Neural progenitor cell (in vitro differentiated cells): Measurements from ENCODE around the gene EPRS1. TPM values are rescaled to one million over a fixed set of nuclear protein-coding genes. Genes with fewer than 3 reads are reported as not detected.
"Not testable (repeated sequence)": the region's sequence is repeated elsewhere in the genome, so short reads cannot be mapped to it uniquely, and the experiment has no call there.

Experiments
- DNase-seq: peaks from one replicate; pipeline ENCODE4 v3.0.0-alpha.2; 2016; ENCODE audit warnings: low spot score
- H2AFZ ChIP-seq: fragments of 200-600 bp; sonication (generic); replicated peaks from 2 replicates; pipeline ENCODE4 v1.6.1; 2016; ENCODE audit warnings: antibody characterized with exemption
- H3F3A ChIP-seq: fragments of 200-600 bp; sonication (generic); 2 replicates; pipeline ENCODE4 v1.6.1; 2016; ENCODE audit warnings: antibody characterized with exemption, low read depth
- H3K27ac ChIP-seq: fragments of 200-600 bp; sonication (generic); 2 replicates; pipeline ENCODE4 v1.5.1; 2016; ENCODE audit warnings: mild to moderate bottlenecking
- H3K27me3 ChIP-seq: fragments of 200-600 bp; sonication (generic); 2 replicates; pipeline ENCODE4 v1.6.1; 2016; ENCODE audit warnings: mild to moderate bottlenecking, moderate library complexity
- H3K36me3 ChIP-seq: fragments of 200-600 bp; sonication (generic); 2 replicates; pipeline ENCODE4 v1.5.1; 2016
- H3K4me1 ChIP-seq: fragments of 200-600 bp; sonication (generic); 2 replicates; pipeline ENCODE4 v1.6.1; 2016; ENCODE audit warnings: mixed run types
- H3K4me2 ChIP-seq: fragments of 200-600 bp; sonication (generic); 2 replicates; pipeline ENCODE4 v1.6.1; 2016
- H3K4me3 ChIP-seq: fragments of 200-600 bp; sonication (generic); 2 replicates; pipeline ENCODE4 v1.5.1; 2016
- H3K79me2 ChIP-seq: fragments of 200-600 bp; sonication (generic); 2 replicates; pipeline ENCODE4 v1.6.1; 2016; ENCODE audit warnings: low read depth
- H3K9ac ChIP-seq: fragments of 200-600 bp; sonication (generic); 2 replicates; pipeline ENCODE4 v1.6.1; 2016
- H3K9me3 ChIP-seq: fragments of 200-600 bp; sonication (generic); 2 replicates; pipeline ENCODE4 v1.5.1; 2016; ENCODE audit warnings: low read depth
- H4K20me1 ChIP-seq: fragments of 200-600 bp; sonication (generic); 2 replicates; pipeline ENCODE4 v1.6.1; 2016; ENCODE audit warnings: low read depth
- H3K27ac Mint-ChIP-seq: 3 replicates; pipeline ENCODE4 v1.8.0; 2021; ENCODE audit warnings: mixed read lengths
- H3K27me3 Mint-ChIP-seq: 2 replicates; pipeline ENCODE4 v1.8.0; 2022; ENCODE audit warnings: low read depth, mild to moderate bottlenecking, inconsistent platforms, moderate library complexity, mixed read lengths; ENCODE audit not compliant: insufficient read depth
- H3K36me3 Mint-ChIP-seq: 3 replicates; pipeline ENCODE4 v1.8.0; 2021; ENCODE audit warnings: mixed read lengths
- H3K4me1 Mint-ChIP-seq: 3 replicates; pipeline ENCODE4 v1.8.0; 2021; ENCODE audit warnings: mixed read lengths
- H3K4me3 Mint-ChIP-seq: 3 replicates; pipeline ENCODE4 v1.8.0; 2021; ENCODE audit warnings: mild to moderate bottlenecking, moderate library complexity, mixed read lengths
- H3K9me3 Mint-ChIP-seq: 3 replicates; pipeline ENCODE4 v1.8.0; 2020; ENCODE audit warnings: mixed read lengths
- EZH2 ChIP-seq: fragments of 200-600 bp; sonication (generic); IDR thresholded peaks from 2 replicates; pipeline ENCODE4 v1.6.1; 2017; ENCODE audit warnings: antibody characterized with exemption, mild to moderate bottlenecking, moderate library complexity
- EZH2phosphoT487 ChIP-seq: fragments of 200-600 bp; sonication (generic); IDR thresholded peaks from 2 replicates; pipeline ENCODE4 v1.6.1; 2017; ENCODE audit warnings: antibody characterized with exemption
- total RNA-seq: library from RNA; depleted of rRNA; stranded (reverse); fragments of >200 nt; gene quantifications from 2 replicates; pipeline ENCODE4 v1.2.3, GENCODE V29; 2015; ENCODE audit warnings: low replicate concordance
- TF ChIP-seq, protein P1 (sequence below): fragments of 200-600 bp; sonication (generic); IDR thresholded peaks from 2 replicates; pipeline ENCODE4 v1.5.1; 2017; ENCODE audit warnings: antibody characterized with exemption, mild to moderate bottlenecking

The EPRS1 gene
- total RNA-seq, 1 donor from 2014 or later = 92.9 TPM

DNA sequence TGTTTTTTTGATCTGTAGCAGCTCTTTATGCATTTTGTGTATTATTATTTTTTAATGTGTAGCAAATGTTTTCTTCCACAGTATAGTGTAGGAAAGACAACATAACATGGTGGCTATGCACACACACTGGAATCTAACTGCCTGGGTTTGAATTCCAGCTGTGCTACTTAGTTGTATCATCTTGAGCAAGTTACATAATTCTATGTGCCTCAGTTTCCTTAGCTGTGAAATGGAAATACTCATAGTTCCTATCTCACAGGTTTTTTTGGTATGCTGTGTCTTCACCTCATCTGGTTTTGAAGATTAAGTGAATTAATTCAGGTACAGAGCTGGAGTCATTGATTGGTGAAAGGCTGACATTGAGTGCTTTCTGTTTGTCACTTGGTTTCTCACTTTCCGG, 46.4 kb upstream of the EPRS1 start:
- H3K9me3 ChIP-seq = no peaks in the 10 kb centered on the region
- no peak overlapping the region for H3K4me3 ChIP-seq
- peaks cover 38% of the 10 kb centered on the region for H3K79me2 ChIP-seq
- H3K9ac ChIP-seq = no peak overlapping the region
- H3K27ac ChIP-seq = no peak overlapping the region
- no peak overlapping the region for H3K4me2 ChIP-seq
- Mint-ChIP-seq H3K9me3 (no peaks in the 10 kb centered on the region), H3K36me3 (peaks cover 11% of the 10 kb centered on the region), H3K4me1 (peaks cover 13% of the 10 kb centered on the region), H3K4me3 (peak overlapping the region; percentile 55), H3K27ac (no peak overlapping the region), H3K27me3 (no peaks in the 10 kb centered on the region)
- peaks cover 8% of the 10 kb centered on the region for H3F3A ChIP-seq
- TF ChIP-seq EZH2 (no peak), EZH2phosphoT487 (no peak)
- TF ChIP-seq, protein P1, sequence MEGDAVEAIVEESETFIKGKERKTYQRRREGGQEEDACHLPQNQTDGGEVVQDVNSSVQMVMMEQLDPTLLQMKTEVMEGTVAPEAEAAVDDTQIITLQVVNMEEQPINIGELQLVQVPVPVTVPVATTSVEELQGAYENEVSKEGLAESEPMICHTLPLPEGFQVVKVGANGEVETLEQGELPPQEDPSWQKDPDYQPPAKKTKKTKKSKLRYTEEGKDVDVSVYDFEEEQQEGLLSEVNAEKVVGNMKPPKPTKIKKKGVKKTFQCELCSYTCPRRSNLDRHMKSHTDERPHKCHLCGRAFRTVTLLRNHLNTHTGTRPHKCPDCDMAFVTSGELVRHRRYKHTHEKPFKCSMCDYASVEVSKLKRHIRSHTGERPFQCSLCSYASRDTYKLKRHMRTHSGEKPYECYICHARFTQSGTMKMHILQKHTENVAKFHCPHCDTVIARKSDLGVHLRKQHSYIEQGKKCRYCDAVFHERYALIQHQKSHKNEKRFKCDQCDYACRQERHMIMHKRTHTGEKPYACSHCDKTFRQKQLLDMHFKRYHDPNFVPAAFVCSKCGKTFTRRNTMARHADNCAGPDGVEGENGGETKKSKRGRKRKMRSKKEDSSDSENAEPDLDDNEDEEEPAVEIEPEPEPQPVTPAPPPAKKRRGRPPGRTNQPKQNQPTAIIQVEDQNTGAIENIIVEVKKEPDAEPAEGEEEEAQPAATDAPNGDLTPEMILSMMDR = no peak
- no peak overlapping the region for H2AFZ ChIP-seq
- no peaks in the 10 kb centered on the region for H4K20me1 ChIP-seq
- H3K36me3 ChIP-seq = peaks cover 7% of the 10 kb centered on the region
- no peaks in the 10 kb centered on the region for H3K27me3 ChIP-seq
- DNase-seq = no peak
- peaks cover 14% of the 10 kb centered on the region for H3K4me1 ChIP-seq

DNA sequence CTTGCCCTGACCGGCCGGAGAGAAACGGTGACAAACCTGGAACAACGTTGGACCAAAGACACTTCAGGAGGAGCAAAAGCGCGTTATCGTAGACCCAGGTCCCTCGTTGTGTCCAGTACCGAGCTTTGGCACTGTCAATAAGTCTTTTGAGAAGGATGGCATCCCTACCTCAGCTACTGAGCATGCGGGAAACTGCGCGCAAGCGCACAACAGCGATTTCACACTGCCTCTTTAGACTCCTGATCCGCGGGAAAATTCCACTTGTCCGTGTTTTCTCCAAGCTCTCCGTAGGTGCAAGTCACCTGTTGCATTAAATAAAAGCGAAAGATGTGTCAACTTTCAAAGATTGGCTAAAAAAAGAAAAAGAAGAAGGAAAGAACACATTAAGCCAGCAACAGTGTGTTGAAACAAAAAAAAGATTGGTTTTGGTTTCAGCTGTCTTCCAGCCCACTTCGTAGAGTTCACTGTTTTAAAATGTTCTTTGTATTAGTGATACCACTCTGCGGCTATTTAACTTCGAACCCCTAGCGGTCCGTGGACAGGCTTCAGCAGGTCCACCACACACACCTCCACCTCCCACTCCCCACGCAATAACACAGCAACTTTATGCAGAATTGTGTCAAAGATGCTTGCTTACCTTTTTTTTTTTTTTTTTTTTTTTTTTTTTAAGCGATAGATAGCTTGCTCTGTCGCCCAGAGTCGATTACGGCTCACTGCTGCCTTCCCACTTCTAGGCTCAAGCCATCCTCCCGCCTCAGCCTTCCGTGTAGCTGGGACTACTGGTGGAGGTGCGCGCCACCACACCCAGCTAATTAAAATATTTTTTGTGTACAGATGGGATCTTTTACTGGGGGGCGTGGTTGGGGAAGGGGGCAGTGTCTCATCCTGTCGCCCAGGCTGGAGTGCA, 43.6 kb upstream of the EPRS1 start, which contains the start of gene BPNT1:
Gene BPNT1 (minus strand): TSS at position 139 of the 907 bp plus-strand sequence. CDS start 9,942 bp downstream, outside the sequence.
- H3K27me3 ChIP-seq = no peaks in the 10 kb centered on the region
- peaks cover 8% of the 10 kb centered on the region for H3F3A ChIP-seq
- H3K4me3 ChIP-seq = peak within 1 kb of the TSS; percentile 75
- H3K79me2 ChIP-seq = peaks cover 26% of the 10 kb centered on the region
- H3K4me1 ChIP-seq = peaks cover under 1% of the 10 kb centered on the region
- Mint-ChIP-seq H3K4me3 (peak within 1 kb of the TSS; percentile 98), H3K4me1 (peaks cover 5% of the 10 kb centered on the region), H3K27me3 (no peaks in the 10 kb centered on the region), H3K9me3 (no peaks in the 10 kb centered on the region), H3K27ac (no peak within 1 kb of the TSS), H3K36me3 (no peaks in the 10 kb centered on the region)
- DNase-seq = peak; percentile 94
- no peak within 1 kb of the TSS for H3K27ac ChIP-seq
- H3K9ac ChIP-seq = peak within 1 kb of the TSS; percentile 11
- H3K4me2 ChIP-seq = peak within 1 kb of the TSS; percentile 83
- no peaks in the 10 kb centered on the region for H4K20me1 ChIP-seq
- H3K9me3 ChIP-seq = no peaks in the 10 kb centered on the region
- H3K36me3 ChIP-seq = no peaks in the 10 kb centered on the region
- TF ChIP-seq, protein P1 = no peak
- TF ChIP-seq EZH2phosphoT487 (no peak), EZH2 (no peak)
- peak within 1 kb of the TSS; percentile 95 for H2AFZ ChIP-seq

DNA sequence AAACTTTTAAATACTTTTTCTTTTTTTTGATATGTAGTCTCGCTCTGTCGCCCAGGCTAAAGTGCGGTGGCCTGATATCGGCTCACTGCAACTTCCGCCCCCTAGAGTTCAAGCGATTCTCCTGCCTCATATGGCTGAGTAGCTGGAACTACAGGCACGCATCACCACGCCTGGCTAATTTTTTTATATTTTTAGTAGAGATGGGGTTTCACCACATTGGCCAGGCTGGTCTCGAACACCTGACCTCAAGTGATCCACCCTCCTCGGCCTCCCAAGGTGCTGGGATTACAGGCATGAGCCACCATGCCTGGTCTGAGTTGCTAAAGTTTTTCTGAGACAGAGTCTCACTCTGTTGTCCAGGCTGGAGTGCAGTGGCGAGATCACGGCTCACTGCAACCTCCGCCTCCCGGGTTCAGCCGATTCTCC, 40.0 kb upstream of the EPRS1 start:
- not testable (repeated sequence) for H3K36me3 ChIP-seq, H3K9me3 Mint-ChIP-seq, H3K27ac ChIP-seq, H3K4me1 ChIP-seq, H2AFZ ChIP-seq, H4K20me1 ChIP-seq, H3K27me3 Mint-ChIP-seq, H3K9me3 ChIP-seq, H3F3A ChIP-seq, H3K36me3 Mint-ChIP-seq, H3K27me3 ChIP-seq, H3K4me3 ChIP-seq, H3K9ac ChIP-seq, H3K4me2 ChIP-seq, H3K4me3 Mint-ChIP-seq, H3K4me1 Mint-ChIP-seq, H3K27ac Mint-ChIP-seq
- H3K79me2 ChIP-seq = peaks cover 21% of the 10 kb centered on the region
- TF ChIP-seq, protein P1 = peak; percentile 50
- DNase-seq = peak; percentile 27
